HEK293T (cell line): Measurements from ENCODE around the gene NTF3.

ENCODE experiments used
- CTCF ChIA-PET: fragments of 350-600 bp; formaldehyde crosslinking; extraction: SDS; loops from one replicate; lab custom pipeline; 2021; ENCODE audit warnings: antibody characterized with exemption, inconsistent platforms; lab: Yijun Ruan, JAX
- POLR2A ChIA-PET: fragments of 350-600 bp; formaldehyde crosslinking; extraction: SDS; loops from one replicate; lab custom pipeline; 2020; ENCODE audit warnings: antibody characterized with exemption, inconsistent platforms; lab: Yijun Ruan, JAX
- DNase-seq: peaks from one replicate; pipeline ENCODE4 v3.0.0; 2012; ENCODE audit warnings: mixed read lengths; ENCODE audit errors: extremely low spot score
- ARNT ChIP-seq: fragments of 450-650 bp; IDR thresholded peaks from 2 replicates; pipeline ENCODE4 v1.6.1; 2017; ENCODE audit warnings: mild to moderate bottlenecking
- BHLHE40 ChIP-seq: fragments of 450-650 bp; IDR thresholded peaks from 2 replicates; pipeline ENCODE4 v1.6.1; 2016; ENCODE audit warnings: mild to moderate bottlenecking, moderate library complexity, borderline replicate concordance
- CTBP1 ChIP-seq: fragments of 450-650 bp; IDR thresholded peaks from 2 replicates; pipeline ENCODE4 v1.6.1; 2016; ENCODE audit warnings: borderline replicate concordance
- ELF4 ChIP-seq: fragments of 450-650 bp; IDR thresholded peaks from 2 replicates; pipeline ENCODE4 v1.6.1; 2017; ENCODE audit warnings: antibody characterized with exemption
- FOXA1 ChIP-seq: fragments of 450-650 bp; IDR thresholded peaks from 2 replicates; pipeline ENCODE4 v1.6.1; 2016; ENCODE audit warnings: mild to moderate bottlenecking
- FOXK2 ChIP-seq: fragments of 450-650 bp; IDR thresholded peaks from 2 replicates; pipeline ENCODE4 v1.6.1; 2016; ENCODE audit warnings: mild to moderate bottlenecking
- FOXM1 ChIP-seq: fragments of 450-650 bp; IDR thresholded peaks from 2 replicates; pipeline ENCODE4 v1.6.1; 2017; ENCODE audit warnings: mild to moderate bottlenecking, borderline replicate concordance
- HDGF ChIP-seq: fragments of 450-650 bp; IDR thresholded peaks from 2 replicates; pipeline ENCODE4 v1.6.1; 2017; ENCODE audit warnings: antibody characterized with exemption, borderline replicate concordance
- L3MBTL2 ChIP-seq: fragments of 450-650 bp; conservative IDR thresholded peaks from 2 replicates; pipeline ENCODE4 v1.6.1; 2016; ENCODE audit warnings: mild to moderate bottlenecking
- LEF1 ChIP-seq: fragments of 450-650 bp; IDR thresholded peaks from 2 replicates; pipeline ENCODE4 v1.6.1; 2017; ENCODE audit warnings: mild to moderate bottlenecking, borderline replicate concordance
- NFRKB ChIP-seq: fragments of 450-650 bp; IDR thresholded peaks from 2 replicates; pipeline ENCODE4 v1.6.1; 2016; ENCODE audit warnings: mild to moderate bottlenecking, moderate library complexity
- SP1 ChIP-seq: fragments of 450-650 bp; IDR thresholded peaks from 2 replicates; pipeline ENCODE4 v1.6.1; 2017
- SUZ12 ChIP-seq: fragments of 450-650 bp; IDR thresholded peaks from 2 replicates; pipeline ENCODE4 v1.6.1; 2016; ENCODE audit warnings: mild to moderate bottlenecking
- TARDBP ChIP-seq: fragments of 450-650 bp; IDR thresholded peaks from 2 replicates; pipeline ENCODE4 v1.6.1; 2016
- ZNF384 ChIP-seq: fragments of 450-650 bp; IDR thresholded peaks from 2 replicates; pipeline ENCODE4 v1.6.1; 2016
- TF ChIP-seq, protein P1 (sequence below): fragments of 450-650 bp; IDR thresholded peaks from 2 replicates; pipeline ENCODE4 v1.6.1; 2016

The NTF3 gene

DNA sequence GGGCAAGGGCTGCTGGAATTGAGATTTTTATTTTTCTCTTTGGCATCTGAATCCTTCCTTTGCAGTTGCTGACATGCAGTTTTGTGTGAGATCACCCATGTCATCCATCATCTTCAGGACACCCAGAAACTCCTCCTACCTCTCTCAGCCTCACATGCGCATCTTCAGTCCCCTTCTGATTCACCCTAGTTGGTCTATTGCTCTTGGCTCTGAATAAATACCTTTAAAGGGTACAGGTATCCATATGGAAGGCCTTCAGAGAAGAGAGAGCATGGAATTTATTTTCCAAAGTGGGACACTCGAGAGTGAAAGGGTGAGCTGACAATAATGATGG, 41.8 kb downstream of the NTF3 start:
- TF ChIP-seq SUZ12 (no peak), ARNT (no peak), CTBP1 (no peak), L3MBTL2 (no peak), NFRKB (no peak), LEF1 (no peak), ELF4 (no peak), FOXA1 (no peak), FOXM1 (no peak), TARDBP (no peak), BHLHE40 (no peak), SP1 (no peak), FOXK2 (no peak), ZNF384 (no peak)
- TF ChIP-seq, protein P1, sequence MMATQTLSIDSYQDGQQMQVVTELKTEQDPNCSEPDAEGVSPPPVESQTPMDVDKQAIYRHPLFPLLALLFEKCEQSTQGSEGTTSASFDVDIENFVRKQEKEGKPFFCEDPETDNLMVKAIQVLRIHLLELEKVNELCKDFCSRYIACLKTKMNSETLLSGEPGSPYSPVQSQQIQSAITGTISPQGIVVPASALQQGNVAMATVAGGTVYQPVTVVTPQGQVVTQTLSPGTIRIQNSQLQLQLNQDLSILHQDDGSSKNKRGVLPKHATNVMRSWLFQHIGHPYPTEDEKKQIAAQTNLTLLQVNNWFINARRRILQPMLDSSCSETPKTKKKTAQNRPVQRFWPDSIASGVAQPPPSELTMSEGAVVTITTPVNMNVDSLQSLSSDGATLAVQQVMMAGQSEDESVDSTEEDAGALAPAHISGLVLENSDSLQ: no peak
- no peak for DNase-seq
- ChIA-PET POLR2A (no interaction called here), CTCF (no interaction called here)

DNA sequence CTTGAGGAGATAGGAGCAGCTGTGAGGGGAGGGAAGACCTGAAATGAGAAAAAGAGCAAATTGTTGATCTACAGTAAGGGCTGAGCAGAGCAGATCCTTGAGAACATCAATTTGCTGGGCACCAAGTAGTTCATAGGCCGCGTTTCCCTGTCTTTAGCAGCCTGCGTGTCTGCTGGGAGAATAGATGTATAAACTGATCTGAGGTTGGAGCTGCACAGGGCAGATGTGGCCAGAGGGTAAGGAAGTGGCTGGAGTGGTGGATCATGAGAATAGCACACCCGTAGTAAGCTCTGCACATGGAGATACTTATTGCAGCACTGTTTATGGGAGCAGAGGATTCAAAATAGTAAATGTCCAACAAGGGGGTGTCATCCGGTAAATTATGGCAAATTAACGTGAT, 44.4 kb downstream of the NTF3 start:
- ChIA-PET CTCF (no interaction called here), POLR2A (no interaction called here)
- no peak for DNase-seq
- no peak for TF ChIP-seq ARNT

DNA sequence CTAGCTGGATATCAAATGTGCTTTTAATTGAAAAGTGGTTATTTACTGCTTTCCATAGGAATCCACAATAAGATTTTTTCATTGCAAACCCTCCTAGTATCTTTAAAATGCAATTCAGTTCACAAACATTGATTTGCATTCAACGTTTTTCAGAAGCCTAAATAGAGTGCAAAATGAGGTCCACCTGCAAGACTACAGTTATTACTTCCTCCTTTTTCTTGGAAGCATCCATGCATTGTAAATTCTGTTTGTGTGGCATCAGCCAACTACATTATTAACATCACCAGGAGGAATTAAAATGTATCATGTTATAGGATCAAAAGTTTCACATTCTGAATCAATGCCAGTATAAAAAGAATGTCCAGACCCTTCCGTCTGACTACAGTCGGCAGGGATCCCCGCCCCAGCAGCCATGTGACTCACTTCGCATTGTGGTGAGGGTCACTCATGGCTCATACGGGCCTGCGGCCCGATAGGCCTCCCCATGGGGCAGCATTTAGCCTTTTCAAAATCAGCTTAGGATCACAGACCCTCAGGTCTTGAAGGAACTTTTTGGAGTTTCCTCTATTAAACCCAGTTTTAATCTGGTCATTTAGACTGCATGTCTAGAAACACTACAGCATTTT, 46.3 kb downstream of the NTF3 start:
- ChIA-PET POLR2A (no interaction called here), CTCF (no interaction called here)
- DNase-seq: no peak
- TF ChIP-seq BHLHE40: no peak
- TF ChIP-seq CTBP1: no peak

GRCh38 chr12:5479761-5480160, 47.9 kb downstream of the NTF3 start:
- CTCF ChIA-PET: no interaction called here
- POLR2A ChIA-PET: no interaction called here

GRCh38 chr12:5480218-5480937, 48.5 kb downstream of the NTF3 start:
- ChIA-PET CTCF (no interaction called here), POLR2A (no interaction called here)
- TF ChIP-seq HDGF: no peak
- TF ChIP-seq ELF4: no peak
- no peak for TF ChIP-seq FOXK2
- no peak for TF ChIP-seq FOXM1
- no peak for TF ChIP-seq FOXA1
- no peak for TF ChIP-seq SUZ12
- DNase-seq: no peak

More at GRCh38 chr12:5479761-5480160, 47.9 kb downstream of the NTF3 start:
- DNase-seq: no peak
- TF ChIP-seq FOXK2 (no peak), BHLHE40 (no peak), CTBP1 (no peak), ARNT (no peak), FOXA1 (no peak), LEF1 (no peak), NFRKB (no peak), SUZ12 (no peak), FOXM1 (no peak), L3MBTL2 (no peak), ELF4 (no peak), HDGF (no peak), ZNF384 (no peak), TARDBP (no peak), SP1 (no peak)
- TF ChIP-seq, protein P1: no peak

GRCh38 chr12:5480938-5481303, 49.0 kb downstream of the NTF3 start:
- no peak for DNase-seq
- ChIA-PET CTCF (no interaction called here), POLR2A (no interaction called here)
- TF ChIP-seq BHLHE40: no peak
- TF ChIP-seq, protein P1: no peak
- TF ChIP-seq SUZ12: no peak
- TF ChIP-seq ZNF384: no peak
- TF ChIP-seq HDGF: no peak
- no peak for TF ChIP-seq FOXK2

DNA sequence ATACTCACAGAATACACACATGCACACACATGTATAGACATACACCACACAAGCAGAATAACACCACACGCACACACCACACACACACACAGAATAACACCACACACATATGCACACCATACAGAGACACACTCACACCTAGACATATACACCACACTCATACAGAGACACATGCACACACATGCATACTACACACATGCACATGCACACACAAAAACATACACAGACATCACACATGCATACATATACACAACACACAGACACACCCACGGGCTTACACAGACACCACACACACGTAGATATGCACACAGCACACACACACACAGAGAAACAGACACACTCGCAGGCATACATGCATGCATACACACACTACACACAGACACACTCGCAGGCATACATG, 49.7 kb downstream of the NTF3 start:
- ChIA-PET CTCF (no interaction called here), POLR2A (no interaction called here)
- no peak for DNase-seq
- no peak for TF ChIP-seq FOXA1
- TF ChIP-seq HDGF: no peak
- no peak for TF ChIP-seq LEF1
- no peak for TF ChIP-seq ARNT
